ENCODE results near the gene FXYD3.

GRCh38 chr19:35168196-35168595, 52.6 kb downstream of the FXYD3 start:
- TF ChIP-seq PATZ1 (CRISPR knock-in tag; IDR thresholded peaks at IDR 0.05; ENCODE audit: borderline replicate concordance) (no peak), ZFP3 (CRISPR knock-in tag; IDR thresholded peaks at IDR 0.05) (no peak), TCF4 (CRISPR knock-in tag; IDR thresholded peaks at IDR 0.05; ENCODE audit: borderline replicate concordance) (no peak), ARNTL (CRISPR knock-in tag; IDR thresholded peaks at IDR 0.05; ENCODE audit: borderline replicate concordance, low read depth) (no peak), ZFP30 (CRISPR knock-in tag; IDR thresholded peaks at IDR 0.05) (no peak), POU6F1 (CRISPR knock-in tag; IDR thresholded peaks at IDR 0.05; ENCODE audit: borderline replicate concordance, low read depth) (no peak), CSRNP3 (CRISPR knock-in tag; IDR thresholded peaks at IDR 0.05) (no peak), TSHZ2 (CRISPR knock-in tag; IDR thresholded peaks at IDR 0.05) (no peak), TOX (CRISPR knock-in tag; IDR thresholded peaks at IDR 0.05; ENCODE audit: borderline replicate concordance) (no peak)

Data from SK-N-SH treated with all-trans-retinoic acid at 6 μM for 48 hours (cell line).